ENCODE measurements around the gene LTBR.
"Not testable (repeated sequence)": the region's sequence is repeated elsewhere in the genome, so short reads cannot be mapped to it uniquely, and the experiment has no call there.

Gene LTBR

DNA sequence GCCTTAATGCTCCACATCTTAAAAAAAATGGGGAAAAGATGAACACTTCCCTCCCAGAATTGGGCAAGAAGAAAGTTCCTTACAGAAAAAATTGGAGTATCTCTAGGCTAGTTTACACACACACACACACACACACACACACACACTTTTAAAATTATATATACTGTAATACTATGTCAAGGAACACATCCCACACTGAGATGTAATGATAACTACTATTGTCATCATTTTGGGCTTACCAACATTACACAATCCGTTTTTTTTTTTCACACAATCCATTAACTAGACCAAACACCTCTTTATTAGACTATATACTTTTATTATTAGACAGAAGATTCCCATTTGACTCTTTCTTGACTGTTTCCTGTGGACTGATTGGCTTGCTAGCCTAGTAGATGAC is 2.5 kb downstream of the LTBR start:
- no peak for FAIRE-seq

GRCh38 chr12:6387541-6387940 is 3.6 kb downstream of the LTBR start:
- no peak for FAIRE-seq

DNA sequence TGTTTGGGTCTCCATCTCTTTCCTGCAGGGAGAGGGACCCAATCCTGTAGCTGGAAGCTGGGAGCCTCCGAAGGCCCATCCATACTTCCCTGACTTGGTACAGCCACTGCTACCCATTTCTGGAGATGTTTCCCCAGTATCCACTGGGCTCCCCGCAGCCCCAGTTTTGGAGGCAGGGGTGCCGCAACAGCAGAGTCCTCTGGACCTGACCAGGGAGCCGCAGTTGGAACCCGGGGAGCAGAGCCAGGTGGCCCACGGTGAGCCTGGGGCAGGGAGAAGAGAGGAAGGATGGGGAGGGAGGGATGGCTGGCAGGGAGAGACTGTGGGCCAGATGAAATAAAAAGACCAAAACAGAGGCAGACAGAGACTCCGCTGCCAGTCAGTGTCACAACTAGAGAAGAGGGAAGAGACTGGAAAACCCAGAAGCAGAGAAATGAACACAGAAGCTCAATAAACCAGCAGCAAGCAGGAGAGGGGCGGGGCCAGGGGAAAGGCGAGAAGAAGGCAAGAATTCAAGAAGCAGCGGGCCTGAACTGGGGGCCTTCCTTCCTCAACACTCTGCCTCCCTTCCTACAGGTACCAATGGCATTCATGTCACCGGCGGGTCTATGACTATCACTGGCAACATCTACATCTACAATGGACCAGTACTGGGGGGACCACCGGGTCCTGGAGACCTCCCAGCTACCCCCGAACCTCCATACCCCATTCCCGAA is 6.3 kb downstream of the LTBR start:
- FAIRE-seq: no peak

GRCh38 chr12:6391013-6391412 is 7.1 kb downstream of the LTBR start:
- FAIRE-seq: no peak

DNA sequence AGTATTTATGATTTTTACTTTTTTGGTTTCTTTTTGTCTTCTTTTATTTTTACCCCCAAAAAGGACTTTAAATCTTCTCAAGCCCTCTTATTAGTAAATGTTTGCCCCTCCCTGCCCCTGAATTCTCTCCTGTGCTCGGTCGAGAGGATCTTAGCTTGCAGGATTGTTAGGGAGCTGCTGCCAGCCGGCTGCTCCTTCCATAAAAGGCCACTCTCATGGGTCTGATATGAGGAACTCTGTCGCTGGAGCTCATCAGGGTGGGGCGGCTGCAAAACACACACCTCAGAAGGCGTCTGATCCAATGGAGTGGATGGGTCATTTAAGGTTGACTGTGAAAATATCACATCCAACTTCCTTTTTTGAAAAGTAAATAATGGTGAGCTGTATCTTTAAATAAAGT is 8.5 kb downstream of the LTBR start:
- FAIRE-seq: no peak

GRCh38 chr12:6393109-6393508 is 9.1 kb downstream of the LTBR start:
- FAIRE-seq: no peak

GRCh38 chr12:6394398-6394797 is 10.4 kb downstream of the LTBR start:
- no peak for FAIRE-seq

DNA sequence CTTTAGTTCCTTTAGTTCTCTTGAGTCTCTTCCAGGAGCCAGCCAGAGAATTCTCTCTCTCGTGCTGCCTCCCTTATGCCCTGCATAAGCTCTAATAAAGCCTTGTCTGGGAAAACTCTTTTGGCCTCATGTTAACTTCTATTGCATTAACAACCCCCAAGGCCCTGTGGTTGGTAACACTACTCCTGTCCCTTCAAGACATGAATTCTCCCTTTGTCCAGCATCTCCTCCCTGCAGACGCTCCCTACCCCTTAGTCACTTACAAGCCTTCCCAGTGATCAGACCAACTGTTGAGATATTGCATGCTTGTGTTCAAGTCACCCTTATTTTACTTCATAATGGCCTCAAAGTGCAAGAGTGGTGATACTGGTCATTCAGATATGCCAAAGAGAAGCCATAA is 12.1 kb downstream of the LTBR start:
- FAIRE-seq: no peak

- no peak for FAIRE-seq
These were observed 16.1 kb downstream of the LTBR start for GRCh38 chr12:6399884-6400644.

- no peak for FAIRE-seq
These were observed 20.4 kb downstream of the LTBR start for GRCh38 chr12:6404390-6404789.

DNA sequence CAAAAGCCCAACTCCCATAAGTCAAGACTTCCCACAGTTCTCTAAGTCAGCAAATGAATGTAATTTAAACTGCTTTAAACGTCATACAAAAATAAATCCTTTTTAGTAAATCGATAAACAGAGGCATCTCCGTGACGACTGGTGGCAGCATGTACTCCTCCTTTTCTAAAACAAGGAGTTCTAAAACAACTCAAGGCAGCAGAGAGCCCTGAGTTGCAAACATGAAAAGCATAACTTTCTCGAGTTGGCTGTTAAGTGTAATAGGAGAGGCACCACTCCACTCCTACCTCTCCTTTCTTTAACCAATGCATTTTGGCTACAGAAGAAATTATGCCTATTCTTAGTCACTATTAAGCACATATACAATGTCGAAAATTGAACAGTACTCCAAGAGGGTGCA is 22.0 kb downstream of the LTBR start:
- no peak for FAIRE-seq

DNA sequence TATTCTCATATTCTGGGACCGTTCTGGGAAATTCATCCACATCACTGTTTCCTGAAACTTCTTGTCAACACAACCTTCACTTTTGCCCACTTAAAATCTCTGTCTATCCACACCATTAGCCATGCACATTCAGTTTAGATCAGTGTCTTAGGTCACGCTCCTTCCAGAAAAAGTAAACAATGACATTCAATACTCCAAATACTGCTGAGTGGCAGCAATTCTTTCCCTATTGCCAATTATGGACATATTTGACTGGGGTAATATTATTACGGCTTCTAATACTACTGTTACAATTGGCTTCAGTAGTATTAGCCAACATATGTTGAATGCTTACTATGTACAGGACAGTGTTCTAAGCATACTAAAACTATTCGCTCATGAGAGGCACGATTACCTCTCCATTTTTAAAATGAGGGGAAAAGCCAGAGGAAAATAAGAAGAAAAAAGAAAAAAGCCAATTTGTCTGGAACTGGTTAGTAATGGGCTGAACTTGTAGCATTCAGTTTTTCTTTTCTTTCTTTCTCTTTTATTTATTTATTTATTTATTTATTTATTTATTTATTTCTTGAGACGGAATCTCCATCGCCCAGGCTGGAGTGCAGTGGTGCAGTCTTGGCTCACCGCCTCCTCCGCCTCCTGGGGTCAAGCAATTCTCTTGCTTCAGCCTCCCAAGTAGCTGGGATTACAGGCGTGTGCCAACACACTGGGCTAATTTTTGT is 23.4 kb downstream of the LTBR start:
- FAIRE-seq: no peak

- no peak for FAIRE-seq
These were observed 32.6 kb downstream of the LTBR start for GRCh38 chr12:6416596-6416995.

- FAIRE-seq: no peak
These were observed 34.8 kb downstream of the LTBR start for GRCh38 chr12:6418796-6419195.

DNA sequence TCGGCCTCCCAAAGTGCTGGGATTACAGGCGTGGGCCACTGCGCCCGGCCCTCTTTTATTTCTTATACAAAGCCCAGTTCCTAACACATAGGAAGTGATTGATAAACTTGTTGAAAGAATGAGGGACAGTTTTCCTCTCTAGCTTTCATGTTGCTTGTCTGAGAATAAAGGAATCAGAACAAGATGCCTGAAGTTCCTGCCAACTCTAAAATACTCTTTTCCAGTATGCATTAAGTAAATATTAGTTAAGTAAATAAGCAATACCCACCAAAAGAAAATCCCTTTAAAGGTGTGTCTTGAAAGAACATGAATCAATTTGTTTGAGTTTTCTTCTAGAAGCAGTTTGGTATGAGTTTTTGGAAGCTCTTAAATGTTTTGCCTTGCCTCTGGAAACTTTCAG is 36.4 kb downstream of the LTBR start:
- FAIRE-seq: no peak

- peak; percentile 89 for FAIRE-seq
These were observed 39.5 kb downstream of the LTBR start for GRCh38 chr12:6423267-6424007.

DNA sequence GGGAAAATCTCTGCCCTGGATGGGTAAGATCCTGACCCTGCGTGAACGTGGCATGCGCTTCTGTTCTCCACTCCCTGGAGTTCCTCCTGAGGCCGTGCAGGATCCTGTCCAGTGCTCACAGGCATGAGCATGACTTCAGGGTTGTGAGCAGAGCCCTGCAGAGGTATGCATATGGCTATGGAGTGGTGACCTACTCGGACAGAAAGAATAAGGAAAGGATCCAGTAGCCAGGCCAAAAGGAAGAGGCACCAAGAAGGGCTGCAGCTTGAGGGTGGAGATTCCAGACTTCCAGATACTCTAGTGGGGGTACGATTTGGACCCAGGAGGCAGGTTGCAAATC is 40.0 kb downstream of the LTBR start:
- no peak for FAIRE-seq

DNA sequence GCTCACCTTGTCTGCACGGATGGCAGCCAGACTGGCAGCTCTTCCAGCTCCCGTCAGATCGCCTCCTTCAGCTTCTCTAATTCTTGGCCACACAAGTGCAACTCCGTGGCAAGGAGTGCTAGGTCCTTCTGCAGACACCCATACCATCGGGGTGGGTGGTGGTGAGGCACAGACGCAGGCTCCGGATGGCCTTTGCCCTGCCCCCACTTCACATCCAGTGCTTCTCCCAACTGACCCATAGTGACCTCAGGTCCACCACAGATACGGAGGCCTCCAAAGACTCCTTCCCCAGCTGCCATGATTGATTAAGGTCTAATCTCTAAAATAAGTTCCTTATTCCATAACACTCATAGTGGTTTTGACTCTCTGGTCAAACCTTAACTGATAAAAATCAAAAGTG is 40.9 kb downstream of the LTBR start:
- no peak for FAIRE-seq

DNA sequence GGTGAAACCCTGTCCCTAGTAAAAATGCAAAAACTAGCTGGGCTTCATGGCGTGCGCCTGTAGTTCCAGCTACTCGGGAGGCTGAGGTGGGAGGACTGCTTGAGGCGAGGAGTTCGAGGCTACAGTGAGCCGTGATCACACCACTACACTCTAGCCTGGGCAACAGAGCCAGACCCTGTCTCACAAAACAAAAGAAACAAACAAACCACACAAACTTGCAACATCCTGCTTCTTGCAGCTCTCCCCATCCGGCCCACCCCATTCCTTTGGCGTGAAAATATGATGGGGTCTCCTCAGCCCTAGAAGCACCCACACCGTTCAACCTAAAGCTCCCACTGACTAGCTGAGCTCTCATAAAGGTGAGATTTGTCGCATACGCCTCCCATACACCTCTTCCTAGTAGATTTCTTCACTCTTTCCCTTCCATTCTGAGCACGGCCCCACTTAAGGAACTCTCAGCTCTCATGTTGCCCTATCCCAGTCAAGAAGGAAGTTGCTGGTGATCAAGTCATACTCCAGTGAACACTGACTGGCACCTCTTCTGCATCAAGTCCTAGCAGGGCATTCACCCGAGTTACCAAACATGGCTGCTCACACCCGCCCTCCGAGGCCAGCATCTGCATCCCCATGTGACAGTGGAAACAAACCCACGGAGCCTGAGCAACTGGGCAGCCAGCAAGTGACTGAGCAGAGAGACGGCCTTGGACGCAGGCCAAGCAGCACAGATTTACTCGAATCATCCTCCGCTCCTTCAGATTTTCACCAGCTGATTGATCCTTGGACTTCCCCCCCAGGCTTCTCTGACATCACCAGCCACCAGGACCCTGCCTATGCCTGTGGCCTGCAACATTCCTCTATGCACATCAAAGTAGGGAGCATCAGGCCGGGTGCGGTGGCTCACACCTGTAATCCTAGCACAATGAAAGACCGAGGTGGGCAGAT is 41.9 kb downstream of the LTBR start:
- no peak for FAIRE-seq

DNA sequence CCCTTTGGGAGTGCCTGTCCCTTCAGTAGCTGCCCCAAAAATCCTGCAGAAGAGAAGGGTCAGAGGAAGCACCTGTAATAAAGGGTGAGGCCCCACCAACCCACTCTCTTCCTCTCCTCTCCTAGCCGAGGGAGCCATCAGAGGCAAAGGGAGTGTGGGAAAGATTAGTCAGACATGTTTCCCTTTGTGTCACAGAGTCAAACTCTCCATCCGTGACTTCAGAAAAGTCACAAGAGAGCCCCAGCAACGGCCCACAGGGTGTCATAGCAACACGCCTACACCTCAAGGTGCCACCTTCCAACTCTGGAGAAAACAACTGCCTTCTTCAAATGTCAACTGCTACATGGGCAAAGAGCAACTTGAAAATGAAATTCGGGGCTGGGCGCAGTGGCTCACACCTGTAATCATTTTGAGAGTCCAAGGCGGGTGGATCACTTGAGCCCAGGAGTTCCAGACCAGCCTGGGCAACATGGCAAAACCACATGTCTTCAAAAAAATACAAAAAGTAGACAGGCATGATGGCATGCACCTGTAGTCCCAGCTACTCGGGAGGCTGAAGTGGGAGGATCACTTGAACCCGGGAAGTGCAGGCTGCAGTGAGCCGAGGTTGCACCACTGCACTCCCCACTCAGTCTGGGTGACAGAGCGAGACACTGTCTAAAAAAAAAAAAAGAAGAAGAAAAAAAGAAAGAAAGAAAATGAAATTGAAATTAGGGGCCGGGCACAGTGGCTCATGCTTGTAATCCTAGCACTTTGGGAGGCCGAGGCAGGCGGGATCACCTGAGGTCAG is 43.1 kb downstream of the LTBR start:
- FAIRE-seq: no peak

DNA sequence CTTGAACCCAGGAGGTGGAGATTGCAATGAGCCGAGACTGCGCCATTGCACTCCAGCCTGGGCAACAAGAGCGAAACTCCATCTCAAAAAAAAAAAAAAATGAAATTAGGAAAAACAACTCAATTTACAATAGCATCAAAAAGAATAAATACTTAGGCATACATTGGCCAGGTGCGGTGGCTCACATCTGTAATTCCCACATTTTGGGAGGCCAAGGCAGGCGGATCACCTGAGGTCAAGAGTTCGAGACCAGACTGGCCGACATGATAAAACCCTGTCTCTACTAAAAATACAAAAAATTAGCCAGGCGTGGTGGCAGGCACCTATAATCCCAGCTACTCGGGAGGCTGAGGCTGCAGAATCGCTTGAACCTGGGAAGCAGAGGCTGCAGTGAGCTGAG is 43.8 kb downstream of the LTBR start:
- not testable (repeated sequence) for FAIRE-seq
